ENCODE results near the gene RANBP3L. TPM values are rescaled to one million over a fixed set of nuclear protein-coding genes. Genes with fewer than 3 reads are reported as not detected.

RANBP3L gene
- total and polyA plus RNA-seq, 10 of the 15 experiments (the other 5 are each of a cell fraction or from before 2014, with no cell fraction given): 0.02 to 0.29 (median 0.06) TPM; not detected in 4

GRCh38 chr5:36215910-36216309 lies 85.8 kb downstream of the RANBP3L start (continued):
- TF ChIP-seq E4F1 (IDR thresholded peaks at IDR 0.05; ENCODE audit: borderline replicate concordance, partially characterized antibody) (no peak), ZBTB4 (CRISPR knock-in tag; IDR thresholded peaks at IDR 0.05) (no peak), SMAD5 (IDR thresholded peaks at IDR 0.05; ENCODE audit: low read depth) (no peak), MEF2A (IDR thresholded peaks at IDR 0.05; ENCODE audit: insufficient read depth, low read depth, low read length) (no peak), EZH2 (IDR thresholded peaks at IDR 0.05; ENCODE audit: borderline replicate concordance, control insufficient read depth, low read depth, low read length) (no peak), BHLHE40 (IDR thresholded peaks at IDR 0.05; ENCODE audit: borderline replicate concordance in 1 of 2, low read depth in 2 of 2, low read length in 1 of 2) (no peak)
